Large intestine (tissue), 3 donors: ENCODE measurements around the gene TIAM2. TPM values are rescaled to one million over a fixed set of nuclear protein-coding genes. Genes with fewer than 3 reads are reported as not detected.

Experiments
- DNase-seq, 2 donors: peaks; one replicate each; pipeline versions ENCODE4 v3.0.0 to v3.0.0-alpha.2; 2013
- H3K27ac ChIP-seq: one replicate; pipeline ENCODE4 v1.5.1; 2013; ENCODE audit warnings: low read length
- H3K27me3 ChIP-seq: 2 replicates; pipeline ENCODE4 v1.6.1; 2013; ENCODE audit warnings: low read length; ENCODE audit not compliant: control insufficient read depth, insufficient read depth
- H3K36me3 ChIP-seq: 2 replicates; pipeline ENCODE4 v1.6.1; 2013; ENCODE audit warnings: low read length; ENCODE audit not compliant: control insufficient read depth, insufficient read depth
- H3K4me1 ChIP-seq: one replicate; pipeline ENCODE4 v1.6.1; 2013; ENCODE audit warnings: low read length; ENCODE audit not compliant: control insufficient read depth, insufficient read depth
- H3K4me3 ChIP-seq: one replicate; pipeline ENCODE4 v1.5.1; 2013; ENCODE audit warnings: low read length
- H3K9me3 ChIP-seq: one replicate; pipeline ENCODE4 v1.6.1; 2013; ENCODE audit warnings: mild to moderate bottlenecking, low read depth, low read length, moderate library complexity; ENCODE audit not compliant: control insufficient read depth
- WGBS: methylation state at CpG from one replicate; pipeline ENCODE4 v1.1.5; 2013; ENCODE audit warnings: low lambda C conversion rate; ENCODE audit not compliant: insufficient coverage; 5-methylcytosine and 5-hydroxymethylcytosine counted together
- polyA plus RNA-seq: library from polyadenylated mRNA; unstranded; fragments of 120-200 nt; gene quantifications from one replicate; pipeline ENCODE4 v1.2.1, GENCODE V29; 2013

Gene TIAM2
- polyA plus RNA-seq, 1 donor = 16.3 TPM

DNA sequence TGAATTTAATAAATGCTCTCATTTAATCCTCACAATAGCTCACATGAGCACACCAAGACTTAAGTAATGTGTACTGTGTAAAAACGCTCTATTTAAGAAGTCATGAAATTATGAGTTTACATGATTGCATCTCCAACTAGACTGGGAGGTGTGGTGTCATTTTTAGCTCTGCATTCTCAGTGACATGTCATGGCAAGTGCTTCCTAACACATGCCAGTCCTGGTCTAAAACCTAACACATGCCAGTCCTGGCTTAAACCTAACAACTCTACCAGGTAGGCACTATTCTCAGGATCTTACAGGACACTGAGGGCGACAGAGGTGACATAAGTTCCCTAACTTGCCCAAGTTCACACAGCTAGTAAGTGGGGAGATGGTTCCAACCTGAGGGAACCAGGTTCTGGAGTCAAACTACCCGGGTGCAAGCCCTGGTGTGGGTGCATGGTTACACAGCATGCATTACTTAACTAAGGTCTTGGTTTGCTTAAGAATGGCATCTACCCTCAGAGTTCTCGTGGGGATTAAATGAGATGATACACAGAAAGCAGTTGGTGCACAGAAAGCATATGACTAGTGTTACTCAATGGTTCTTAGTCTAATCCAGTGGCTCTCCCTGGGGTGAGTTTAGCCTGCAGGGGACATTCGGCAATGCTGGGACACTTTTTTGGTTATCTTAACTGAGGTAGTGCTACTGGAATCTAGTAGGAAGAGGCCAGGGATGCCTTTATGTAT, 283.4 kb downstream of the TIAM2 start:
- Histone ChIP-seq H3K36me3 (peaks cover 36% of the 10 kb centered on the region), H3K4me3 (no peak overlapping the region), H3K9me3 (no peaks in the 10 kb centered on the region), H3K27ac (no peak overlapping the region), H3K4me1 (no peaks in the 10 kb centered on the region), H3K27me3 (no peaks in the 10 kb centered on the region)
- no peak for DNase-seq
- WGBS = no CpG with 5 or more reads among the region's 5 CpGs

DNA sequence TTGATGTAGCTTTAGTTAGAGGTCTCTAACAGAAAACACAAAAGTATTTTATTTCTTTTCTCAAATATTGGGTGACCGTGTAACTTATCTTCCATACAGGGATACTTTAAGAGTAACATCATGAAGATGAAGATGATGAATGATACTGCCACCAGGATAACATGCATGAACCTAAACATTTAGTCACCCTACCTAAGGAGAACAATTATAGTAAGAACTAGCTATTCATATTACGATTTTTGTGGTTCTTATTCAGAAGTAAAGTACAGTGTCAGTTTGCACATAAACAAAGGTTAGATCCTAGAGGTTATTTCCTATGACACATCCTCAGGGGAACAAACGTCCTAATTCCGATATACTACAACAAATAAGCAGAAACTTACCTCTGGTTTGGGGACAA, 289.7 kb downstream of the TIAM2 start:
- DNase-seq = no peak
- Histone ChIP-seq H3K4me1 (no peaks in the 10 kb centered on the region), H3K9me3 (no peaks in the 10 kb centered on the region), H3K27me3 (no peaks in the 10 kb centered on the region), H3K4me3 (no peak overlapping the region), H3K27ac (no peak overlapping the region), H3K36me3 (peaks cover 31% of the 10 kb centered on the region)
- WGBS = 92% methylated on average over 2 of the region's 4 CpGs

DNA sequence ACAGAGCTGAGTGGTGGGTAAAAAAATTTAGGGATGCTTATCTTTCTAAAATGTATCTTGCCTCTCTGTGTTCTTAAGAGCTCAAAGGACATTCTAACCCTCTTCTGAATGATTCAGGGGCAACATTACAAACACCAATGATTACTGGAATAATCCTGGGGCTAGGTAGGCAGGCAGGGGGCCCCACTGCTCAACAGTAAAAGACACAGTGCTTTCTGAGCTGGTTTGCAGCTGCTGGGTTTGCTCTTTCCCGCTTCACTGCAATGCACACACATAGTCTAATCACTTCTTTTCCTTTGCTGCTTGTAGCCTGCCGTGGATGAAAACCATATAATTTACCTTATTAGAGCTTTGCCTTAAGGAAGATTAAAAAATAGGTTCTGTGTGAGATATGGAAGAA, 292.6 kb downstream of the TIAM2 start:
- Histone ChIP-seq H3K27ac (no peak overlapping the region), H3K36me3 (peaks cover 38% of the 10 kb centered on the region), H3K4me1 (no peaks in the 10 kb centered on the region), H3K27me3 (no peaks in the 10 kb centered on the region), H3K4me3 (no peak overlapping the region), H3K9me3 (no peaks in the 10 kb centered on the region)
- DNase-seq = no peak
- no CpG with 5 or more reads among the region's 2 CpGs for whole genome bisulfite sequencing

DNA sequence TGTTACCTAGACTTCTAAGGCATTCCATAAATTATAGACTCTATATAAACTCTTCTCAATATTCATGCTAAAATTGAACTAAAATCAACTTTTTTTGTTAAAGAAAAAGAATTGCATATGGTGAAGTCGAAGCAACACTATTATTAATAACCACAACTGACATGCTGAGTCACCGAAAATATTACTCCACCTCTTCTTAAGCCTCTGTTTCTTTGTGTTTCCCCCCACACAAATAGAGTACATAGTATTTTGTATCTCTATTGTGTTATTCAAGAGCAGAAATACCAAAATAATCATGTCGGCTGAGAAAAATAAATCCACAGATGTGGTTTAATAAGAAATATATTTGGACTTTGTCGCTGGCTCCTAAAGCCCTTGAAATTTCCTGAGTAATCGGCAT, 295.4 kb downstream of the TIAM2 start:
- no peaks in the 10 kb centered on the region for H3K9me3 ChIP-seq
- WGBS = 100% methylated on average over 2 of the region's 5 CpGs
- H3K27ac ChIP-seq = no peak overlapping the region
- no peak for DNase-seq
- no peaks in the 10 kb centered on the region for H3K27me3 ChIP-seq
- H3K4me3 ChIP-seq = no peak overlapping the region
- H3K36me3 ChIP-seq = peaks cover 31% of the 10 kb centered on the region
- no peaks in the 10 kb centered on the region for H3K4me1 ChIP-seq

DNA sequence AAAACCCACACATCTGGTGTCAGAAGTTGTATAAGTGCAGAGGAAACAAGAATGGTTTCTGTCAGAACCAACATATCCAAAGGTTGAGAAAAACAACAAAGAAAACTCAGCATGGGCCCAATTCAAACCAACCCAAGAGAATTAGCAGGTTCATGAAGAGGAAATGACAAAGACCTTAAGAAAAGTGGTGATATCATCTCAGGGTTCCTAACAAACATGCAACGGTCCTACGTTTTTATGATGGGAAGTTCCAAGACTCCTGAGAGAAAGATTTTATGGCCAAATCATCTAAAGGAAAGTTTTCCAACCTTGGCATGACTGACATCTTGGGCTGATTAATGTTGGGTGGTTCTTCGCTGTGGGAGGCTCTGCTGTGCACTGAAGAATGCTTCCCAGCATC, 296.2 kb downstream of the TIAM2 start:
- DNase-seq = no peak
- Histone ChIP-seq H3K36me3 (peaks cover 36% of the 10 kb centered on the region), H3K27ac (no peak overlapping the region), H3K27me3 (no peaks in the 10 kb centered on the region), H3K9me3 (no peaks in the 10 kb centered on the region), H3K4me1 (no peaks in the 10 kb centered on the region), H3K4me3 (no peak overlapping the region)
- WGBS = no CpG with 5 or more reads among the region's 3 CpGs

- H3K4me3 ChIP-seq = no peak overlapping the region
- no peaks in the 10 kb centered on the region for H3K27me3 ChIP-seq
- WGBS = no CpG with 5 or more reads among the region's 5 CpGs
- H3K27ac ChIP-seq = no peak overlapping the region
- H3K4me1 ChIP-seq = no peaks in the 10 kb centered on the region
- no peak for DNase-seq
- peaks cover 46% of the 10 kb centered on the region for H3K36me3 ChIP-seq
- H3K9me3 ChIP-seq = no peaks in the 10 kb centered on the region
Observed at GRCh38 chr6:155292711-155293110, 297.6 kb downstream of the TIAM2 start.

- H3K36me3 ChIP-seq = peaks cover 28% of the 10 kb centered on the region
- no peaks in the 10 kb centered on the region for H3K27me3 ChIP-seq
- no peak for DNase-seq
- no peaks in the 10 kb centered on the region for H3K4me1 ChIP-seq
- H3K9me3 ChIP-seq = no peaks in the 10 kb centered on the region
- H3K4me3 ChIP-seq = no peak overlapping the region
- H3K27ac ChIP-seq = no peak overlapping the region
- WGBS = 88% methylated on average over 1 of the region's 3 CpGs
Observed at GRCh38 chr6:155297669-155298068, 302.6 kb downstream of the TIAM2 start.

- no peaks in the 10 kb centered on the region for H3K4me1 ChIP-seq
Observed at GRCh38 chr6:155301867-155302266, 306.8 kb downstream of the TIAM2 start.

GRCh38 chr6:155303361-155303870, 308.3 kb downstream of the TIAM2 start:
- no peaks in the 10 kb centered on the region for H3K9me3 ChIP-seq
- no peak for DNase-seq
- no peak overlapping the region for H3K4me3 ChIP-seq
- H3K27ac ChIP-seq = no peak overlapping the region
- H3K27me3 ChIP-seq = no peaks in the 10 kb centered on the region
- 67% methylated on average over 1 of the region's 4 CpGs for WGBS
- H3K4me1 ChIP-seq = no peaks in the 10 kb centered on the region
- peaks cover 15% of the 10 kb centered on the region for H3K36me3 ChIP-seq

More at GRCh38 chr6:155301867-155302266, 306.8 kb downstream of the TIAM2 start:
- H3K9me3 ChIP-seq = no peaks in the 10 kb centered on the region
- H3K27ac ChIP-seq = no peak overlapping the region
- H3K4me3 ChIP-seq = no peak overlapping the region
- no peak for DNase-seq
- H3K36me3 ChIP-seq = peaks cover 14% of the 10 kb centered on the region
- 100% methylated on average over 1 of the region's 2 CpGs for WGBS
- H3K27me3 ChIP-seq = no peaks in the 10 kb centered on the region

- no CpG with 5 or more reads among the region's 2 CpGs for WGBS
- Histone ChIP-seq H3K27me3 (no peaks in the 10 kb centered on the region), H3K4me3 (no peak overlapping the region), H3K36me3 (peaks cover 24% of the 10 kb centered on the region), H3K4me1 (no peaks in the 10 kb centered on the region), H3K9me3 (no peaks in the 10 kb centered on the region), H3K27ac (no peak overlapping the region)
- DNase-seq = no peak
Observed at GRCh38 chr6:155306958-155307357, 311.8 kb downstream of the TIAM2 start.
